ENCODE data around the gene NT5M. TPM values are rescaled to one million over a fixed set of nuclear protein-coding genes. Genes with fewer than 3 reads are reported as not detected.

Gene NT5M
- total RNA-seq, 1 donor from 2014 or later: 4.0 TPM

GRCh38 chr17:17346428-17347233, 43.5 kb downstream of the NT5M start:
- Mint-ChIP-seq H3K27ac (ENCODE audit: unreplicated experiment) (no peak overlapping the region), H3K9me3 (ENCODE audit: low read depth) (no peaks in the 10 kb centered on the region), H3K4me3 (ENCODE audit: unreplicated experiment) (no peak overlapping the region), H3K27me3 (ENCODE audit: low read depth) (no peaks in the 10 kb centered on the region), H3K4me1 (ENCODE audit: low read depth) (peaks cover 4% of the 10 kb centered on the region), H3K36me3 (ENCODE audit: low read depth) (no peaks in the 10 kb centered on the region)
- peak; percentile 90 for DNase-seq (ENCODE audit: low spot score)
- TF ChIP-seq CTCF (IDR thresholded peaks at IDR 0.05): no peak

GRCh38 chr17:17347234-17347955, 44.2 kb downstream of the NT5M start:
- Mint-ChIP-seq H3K27ac (ENCODE audit: unreplicated experiment) (no peak overlapping the region), H3K4me1 (ENCODE audit: low read depth) (peaks cover 9% of the 10 kb centered on the region), H3K4me3 (ENCODE audit: unreplicated experiment) (no peak overlapping the region), H3K36me3 (ENCODE audit: low read depth) (no peaks in the 10 kb centered on the region), H3K9me3 (ENCODE audit: low read depth) (no peaks in the 10 kb centered on the region), H3K27me3 (ENCODE audit: low read depth) (no peaks in the 10 kb centered on the region)
- DNase-seq (ENCODE audit: low spot score): peak; percentile 72
- TF ChIP-seq CTCF (IDR thresholded peaks at IDR 0.05): no peak

- Mint-ChIP-seq H3K27me3 (ENCODE audit: low read depth) (no peaks in the 10 kb centered on the region), H3K36me3 (ENCODE audit: low read depth) (no peaks in the 10 kb centered on the region), H3K4me3 (ENCODE audit: unreplicated experiment) (no peak overlapping the region), H3K27ac (ENCODE audit: unreplicated experiment) (no peak overlapping the region), H3K4me1 (ENCODE audit: low read depth) (peaks cover 9% of the 10 kb centered on the region), H3K9me3 (ENCODE audit: low read depth) (no peaks in the 10 kb centered on the region)
- DNase-seq (ENCODE audit: low spot score): peak; percentile 76
- no peak for TF ChIP-seq CTCF (IDR thresholded peaks at IDR 0.05)
These were observed 45.0 kb downstream of the NT5M start for GRCh38 chr17:17347956-17348871.

GRCh38 chr17:17348872-17349723, 45.9 kb downstream of the NT5M start:
- H3K4me3 Mint-ChIP-seq (ENCODE audit: unreplicated experiment): no peak overlapping the region
- DNase-seq (ENCODE audit: low spot score): peak; percentile 64
- H3K9me3 Mint-ChIP-seq (ENCODE audit: low read depth): no peaks in the 10 kb centered on the region
- no peaks in the 10 kb centered on the region for H3K36me3 Mint-ChIP-seq (ENCODE audit: low read depth)
- no peak for TF ChIP-seq CTCF (IDR thresholded peaks at IDR 0.05)
- H3K27ac Mint-ChIP-seq (ENCODE audit: unreplicated experiment): no peak overlapping the region
- no peaks in the 10 kb centered on the region for H3K27me3 Mint-ChIP-seq (ENCODE audit: low read depth)
- H3K4me1 Mint-ChIP-seq (ENCODE audit: low read depth): peaks cover 9% of the 10 kb centered on the region
